ENCODE measurements around the gene TARBP1. TPM values are rescaled to one million over a fixed set of nuclear protein-coding genes. Genes with fewer than 3 reads are reported as not detected.

The TARBP1 gene
- total RNA-seq, 4 donors from 2014 or later = 0.88 to 79.8 (median 21.2) TPM

DNA sequence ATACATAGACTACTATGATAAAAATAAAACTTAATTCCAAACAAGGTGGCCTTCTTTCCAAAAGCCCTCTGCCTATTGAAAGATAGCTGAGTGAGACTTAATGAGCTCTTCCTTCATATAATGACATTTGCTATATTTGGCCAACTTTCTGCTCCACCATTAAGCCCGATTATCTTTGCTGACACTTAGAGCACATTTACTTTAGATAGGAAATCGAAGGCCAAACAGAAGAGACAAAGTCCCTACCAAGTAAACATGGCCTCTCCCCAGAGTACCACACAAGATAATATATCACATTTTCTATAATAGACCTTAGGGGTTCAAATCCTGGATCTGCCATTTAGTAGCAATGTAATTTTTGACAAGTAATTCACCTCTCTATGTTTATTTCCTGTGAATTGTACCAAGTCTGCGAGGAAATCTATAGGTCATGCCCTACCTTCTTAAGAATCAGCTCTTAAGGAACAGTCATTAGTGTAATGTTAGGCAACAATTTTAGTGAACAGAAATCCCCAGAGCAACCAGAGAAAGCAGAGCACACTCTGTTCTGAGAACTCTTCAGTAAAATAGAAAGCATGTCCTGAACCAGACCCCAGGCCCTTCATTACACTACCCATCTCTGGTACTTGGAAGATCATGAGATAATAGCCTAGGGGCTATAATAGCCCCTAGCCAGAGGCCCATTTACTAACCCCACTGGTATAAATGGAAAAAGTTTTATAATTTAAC, 123.0 kb downstream of the TARBP1 start:
- Histone ChIP-seq H3K9me3 (no peaks in the 10 kb centered on the region), H3K4me1 (no peaks in the 10 kb centered on the region), H3K27ac (no peak overlapping the region), H3K4me3 (no peak overlapping the region), H3K36me3 (no peaks in the 10 kb centered on the region), H3K27me3 (no peaks in the 10 kb centered on the region)
- TF ChIP-seq POLR2A (IDR thresholded peaks at IDR 0.05) = no peak
- TF ChIP-seq, protein P1, sequence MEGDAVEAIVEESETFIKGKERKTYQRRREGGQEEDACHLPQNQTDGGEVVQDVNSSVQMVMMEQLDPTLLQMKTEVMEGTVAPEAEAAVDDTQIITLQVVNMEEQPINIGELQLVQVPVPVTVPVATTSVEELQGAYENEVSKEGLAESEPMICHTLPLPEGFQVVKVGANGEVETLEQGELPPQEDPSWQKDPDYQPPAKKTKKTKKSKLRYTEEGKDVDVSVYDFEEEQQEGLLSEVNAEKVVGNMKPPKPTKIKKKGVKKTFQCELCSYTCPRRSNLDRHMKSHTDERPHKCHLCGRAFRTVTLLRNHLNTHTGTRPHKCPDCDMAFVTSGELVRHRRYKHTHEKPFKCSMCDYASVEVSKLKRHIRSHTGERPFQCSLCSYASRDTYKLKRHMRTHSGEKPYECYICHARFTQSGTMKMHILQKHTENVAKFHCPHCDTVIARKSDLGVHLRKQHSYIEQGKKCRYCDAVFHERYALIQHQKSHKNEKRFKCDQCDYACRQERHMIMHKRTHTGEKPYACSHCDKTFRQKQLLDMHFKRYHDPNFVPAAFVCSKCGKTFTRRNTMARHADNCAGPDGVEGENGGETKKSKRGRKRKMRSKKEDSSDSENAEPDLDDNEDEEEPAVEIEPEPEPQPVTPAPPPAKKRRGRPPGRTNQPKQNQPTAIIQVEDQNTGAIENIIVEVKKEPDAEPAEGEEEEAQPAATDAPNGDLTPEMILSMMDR (IDR thresholded peaks at IDR 0.05) = no peak
- DNase-seq = no peak
- intact Hi-C loops (cut with DNase I; ENCODE audit: low total_unique reads) = no loop called here

DNA sequence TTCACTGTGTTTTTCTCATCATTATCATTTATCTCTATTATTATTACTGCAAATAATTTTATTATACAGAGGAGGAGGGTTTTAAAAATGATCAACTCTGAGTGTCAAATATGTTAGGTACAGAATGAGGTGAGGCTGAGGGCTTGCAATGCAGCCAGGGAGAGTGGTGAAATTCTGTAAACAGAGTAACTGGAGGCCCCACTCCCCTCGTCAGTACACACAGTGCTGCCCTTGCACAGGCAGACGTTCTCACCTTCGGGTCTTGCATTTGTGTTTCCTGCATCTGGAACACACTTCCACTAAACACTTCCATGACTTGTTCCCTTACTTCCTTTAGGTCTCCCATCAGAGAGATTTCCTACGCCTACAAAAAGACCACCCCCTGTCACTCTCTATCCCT, 130.0 kb downstream of the TARBP1 start:
- Histone ChIP-seq H3K4me3 (no peak overlapping the region), H3K9me3 (no peaks in the 10 kb centered on the region), H3K27ac (no peak overlapping the region), H3K4me1 (no peaks in the 10 kb centered on the region), H3K27me3 (peaks cover 0 to 13% of the 10 kb centered on the region in 2 donors), H3K36me3 (no peaks in the 10 kb centered on the region)
- intact Hi-C loops (cut with DNase I; ENCODE audit: low total_unique reads) = no loop called here
- DNase-seq = no peak
- TF ChIP-seq, protein P1 (IDR thresholded peaks at IDR 0.05) = no peak
- TF ChIP-seq POLR2A (IDR thresholded peaks at IDR 0.05) = no peak

DNA sequence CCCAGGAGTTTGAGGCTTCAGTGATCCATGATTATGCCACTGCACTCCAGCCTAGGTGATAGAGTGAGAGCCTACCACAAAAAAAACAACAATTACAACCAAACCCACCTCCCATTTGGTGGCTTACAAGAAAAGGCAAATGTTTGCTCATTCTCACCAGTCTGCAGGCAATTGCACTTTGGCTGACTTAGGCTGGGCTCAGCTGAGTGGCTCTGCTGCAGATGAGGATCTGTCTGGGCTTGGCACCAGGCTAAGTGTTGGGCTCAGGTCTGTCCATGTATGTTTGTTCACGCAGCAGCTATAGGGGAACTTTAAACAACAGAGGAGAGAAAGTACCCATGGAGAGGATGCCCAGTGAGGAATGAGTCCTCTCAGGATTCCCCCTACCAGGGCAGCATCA, 133.7 kb downstream of the TARBP1 start:
- TF ChIP-seq, protein P1 (IDR thresholded peaks at IDR 0.05) = no peak
- TF ChIP-seq POLR2A (IDR thresholded peaks at IDR 0.05) = no peak
- Histone ChIP-seq H3K4me3 (no peak overlapping the region), H3K27ac (no peak overlapping the region), H3K4me1 (no peaks in the 10 kb centered on the region), H3K36me3 (no peaks in the 10 kb centered on the region), H3K9me3 (no peaks in the 10 kb centered on the region), H3K27me3 (peaks cover 0 to 9% of the 10 kb centered on the region in 2 donors)
- no peak for DNase-seq
- intact Hi-C loops (cut with DNase I; ENCODE audit: low total_unique reads) = no loop called here

DNA sequence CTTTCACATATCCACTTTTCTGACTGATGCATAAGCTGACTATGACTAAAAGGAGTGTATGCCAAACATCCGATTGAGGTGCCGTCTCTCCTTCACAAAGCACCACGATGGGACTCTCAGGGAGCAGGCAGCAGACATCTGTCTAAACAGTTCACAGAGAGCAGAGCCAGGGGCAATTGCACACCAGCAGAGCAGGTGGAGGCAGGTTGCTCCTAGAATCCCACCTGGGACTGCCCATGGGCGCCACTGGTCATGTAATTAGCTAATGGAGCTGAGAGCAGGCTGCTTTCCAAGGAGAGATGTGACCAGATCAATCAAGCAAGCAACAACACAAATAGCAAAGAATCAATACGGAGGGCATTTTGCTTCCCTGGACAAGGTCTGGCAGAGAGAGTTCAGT, 136.2 kb downstream of the TARBP1 start:
- H3K27me3 ChIP-seq = no peaks in the 10 kb centered on the region
- H3K36me3 ChIP-seq = no peaks in the 10 kb centered on the region
- intact Hi-C loops (cut with DNase I; ENCODE audit: low total_unique reads) = no loop called here
- H3K4me1 ChIP-seq = no peaks in the 10 kb centered on the region
- no peak for DNase-seq
- H3K27ac ChIP-seq = no peak overlapping the region
- H3K4me3 ChIP-seq = no peak overlapping the region
- no peaks in the 10 kb centered on the region for H3K9me3 ChIP-seq
- TF ChIP-seq POLR2A (IDR thresholded peaks at IDR 0.05) = no peak
- TF ChIP-seq, protein P1 (IDR thresholded peaks at IDR 0.05) = no peak

Other genes starting within 250 kb of the TARBP1 start
- 10 to 100 TPM; 10.6 to 16.8 (median 14.6) TPM for gene COA6, start 105.7 kb downstream of the TARBP1 start, total RNA-seq
- 100 to 1,000 TPM in 3 of 4 donors, 10 to 100 TPM in 1; 56.8 to 182 (median 124) TPM for gene IRF2BP2, start 131.0 kb upstream of the TARBP1 start, total RNA-seq

Measured in uterus (tissue), 4 donors.